HepG2 (cell line): ENCODE data around the gene CD4. TPM values are rescaled to one million over a fixed set of nuclear protein-coding genes. Genes with fewer than 3 reads are reported as not detected.
A peak's percentile ranks its signal among the peaks of the same experiment; 100 is the strongest.

Experiments used
- CHD4 ChIP-seq: fragments of 200-600 bp; sonication (generic); IDR thresholded peaks from 2 replicates; pipeline ENCODE4 v1.7.0; 2017; ENCODE audit warnings: mild to moderate bottlenecking, low read length, borderline replicate concordance
- FOSL2 ChIP-seq: sonication (generic); formaldehyde crosslinking; IDR thresholded peaks from 2 replicates; pipeline ENCODE4 v1.4.0; 2020; ENCODE audit warnings: missing genetic modification reagents
- GABPA ChIP-seq, 2 experiments: IDR thresholded peaks; 2 replicates each; pipeline ENCODE4 v1.6.1; 2011 to 2016; ENCODE audit warnings: low read depth in 2 of 2, low read length in 1 of 2, missing biosample characterization in 1 of 2, missing genetic modification characterization in 1 of 2
- HMG20A ChIP-seq: IDR thresholded peaks from 2 replicates; pipeline ENCODE4 v1.6.1; 2016; ENCODE audit warnings: borderline replicate concordance
- HNF1A ChIP-seq, 2 experiments: sonication (generic) in 1 of 2; formaldehyde crosslinking in 1 of 2; IDR thresholded peaks; 2 replicates each; pipeline versions ENCODE4 v1.4.0 to v1.6.1; 2016 to 2020; ENCODE audit warnings: borderline replicate concordance in 1 of 2, low read depth in 1 of 2, mild to moderate bottlenecking in 1 of 2, missing genetic modification reagents in 1 of 2
- HNF4A ChIP-seq: sonication (generic); formaldehyde crosslinking; IDR thresholded peaks from 2 replicates; pipeline ENCODE4 v1.4.0; 2020; ENCODE audit warnings: missing genetic modification reagents
- HOMEZ ChIP-seq: IDR thresholded peaks from 2 replicates; pipeline ENCODE4 v1.6.1; 2016; ENCODE audit warnings: low read depth
- HOXD1 ChIP-seq: sonication (generic); formaldehyde crosslinking; IDR thresholded peaks from 2 replicates; pipeline ENCODE4 v1.5.0; 2020; ENCODE audit warnings: missing genetic modification reagents
- MAFF ChIP-seq: IDR thresholded peaks from 2 replicates; pipeline ENCODE4 v1.6.1; 2011; ENCODE audit warnings: low read depth, low read length, improper control_type of control experiment
- MIER2 ChIP-seq: IDR thresholded peaks from 2 replicates; pipeline ENCODE4 v1.6.1; 2016; ENCODE audit warnings: missing biosample characterization, missing genetic modification reagents
- MTA3 ChIP-seq: sonication (generic); formaldehyde crosslinking; IDR thresholded peaks from 2 replicates; pipeline ENCODE4 v1.4.0; 2020; ENCODE audit warnings: missing genetic modification reagents
- MXD1 ChIP-seq: sonication (generic); formaldehyde crosslinking; IDR thresholded peaks from 2 replicates; pipeline ENCODE4 v1.4.0; 2020; ENCODE audit warnings: mild to moderate bottlenecking, missing genetic modification reagents
- NCOR1 ChIP-seq: fragments of 200-600 bp; sonication (generic); IDR thresholded peaks from 2 replicates; pipeline ENCODE4 v1.7.0; 2017; ENCODE audit warnings: antibody characterized with exemption, low read length, borderline replicate concordance
- NR2F6 ChIP-seq, 2 experiments: IDR thresholded peaks; 2 replicates each; pipeline ENCODE4 v1.6.1; 2016; ENCODE audit warnings: antibody characterized with exemption in 1 of 2, mild to moderate bottlenecking in 1 of 2
- POLR2A ChIP-seq, 2 experiments: IDR thresholded peaks; 2 replicates each; pipeline ENCODE4 v1.6.1; 2011; ENCODE audit warnings: low read depth in 2 of 2, low read length in 2 of 2, mild to moderate bottlenecking in 1 of 2, moderate library complexity in 1 of 2; ENCODE audit not compliant: insufficient read depth in 1 of 2
- RERE ChIP-seq: IDR thresholded peaks from 2 replicates; pipeline ENCODE4 v1.6.1; 2016; ENCODE audit warnings: low read depth, missing genetic modification reagents, missing compliant biosample characterization
- SRSF4 ChIP-seq: fragments of 200-400 bp; formaldehyde crosslinking; IDR thresholded peaks from one replicate; pipeline ENCODE4 v1.6.1; 2018; ENCODE audit warnings: mild to moderate bottlenecking, low read depth, low read length, moderate library complexity; ENCODE audit not compliant: poor library complexity, severe bottlenecking
- ZC3H4 ChIP-seq: sonication (generic); formaldehyde crosslinking; IDR thresholded peaks from 2 replicates; pipeline ENCODE4 v1.4.0; 2020; ENCODE audit warnings: missing genetic modification reagents, borderline replicate concordance
- ZNF772 ChIP-seq: sonication (generic); formaldehyde crosslinking; IDR thresholded peaks from 2 replicates; pipeline ENCODE4 v1.5.0; 2020; ENCODE audit warnings: mild to moderate bottlenecking, missing genetic modification reagents
- polyA plus RNA-seq, 8 experiments: library from polyadenylated mRNA; depleted of rRNA in 3 of 8; stranded (reverse) in 7 of 8; unstranded in 1 of 8; fragments of >200 nt; fragmentation: Illumina TruSeq in 4 of 8; extraction: Trizol in 4 of 8; gene quantifications; 2 replicates each; pipeline versions ENCODE4 v1.2.1 to v1.2.3, GENCODE V29; 2011 to 2016; ENCODE audit warnings: low read depth in 4 of 8, missing spikeins in 1 of 8, mixed read lengths in 1 of 8; ENCODE audit not compliant: insufficient read depth in 1 of 8
- total RNA-seq, 5 experiments: library from RNA; depleted of rRNA; stranded (reverse); fragments of >200 nt; fragmentation: Illumina TruSeq; extraction: Trizol; gene quantifications; 2 replicates each; pipeline ENCODE4 v1.2.3, GENCODE V29; 2016; ENCODE audit warnings: low read depth in 1 of 5

CD4 gene
- total and polyA plus RNA-seq, 2 of the 13 experiments (the other 11 are each of a cell fraction or from before 2014, with no cell fraction given): 0.07 to 0.95 TPM

GRCh38 chr12:6753772-6754356 is 35.5 kb upstream of the CD4 start (continued):
- TF ChIP-seq RERE (CRISPR knock-in tag) (no peak), HNF1A (IDR thresholded peaks at IDR 0.05; ENCODE audit: low read depth) (no peak), HNF1A (CRISPR knock-in tag; IDR thresholded peaks at IDR 0.05; ENCODE audit: borderline replicate concordance) (no peak), SRSF4 (no peak), MAFF (no peak), CHD4 (no peak), NCOR1 (peak; percentile 43; the same call in 1 of the 2 replicates), GABPA (IDR thresholded peaks at IDR 0.05; ENCODE audit: low read depth, low read length) (no peak), GABPA (CRISPR knock-in tag; IDR thresholded peaks at IDR 0.05; ENCODE audit: low read depth) (no peak), HMG20A (CRISPR knock-in tag) (no peak), HOXD1 (CRISPR knock-in tag) (no peak), MTA3 (CRISPR knock-in tag) (no peak), HOMEZ (CRISPR knock-in tag) (no peak), HNF4A (CRISPR knock-in tag) (peak; percentile 80), MXD1 (no peak), MIER2 (CRISPR knock-in tag) (no peak), ZNF772 (CRISPR knock-in tag) (0 out of 2 replicates have a peak, but pooled peaks have one; percentile 7), FOSL2 (CRISPR knock-in tag) (no peak), POLR2A (IDR thresholded peaks at IDR 0.05; ENCODE audit: insufficient read depth in 1 of 2, low read depth in 2 of 2, low read length in 2 of 2) (no peak), NR2F6 (IDR thresholded peaks at IDR 0.05) (peak; percentile 34; the same call in 1 of the 2 replicates), NR2F6 (CRISPR knock-in tag; IDR thresholded peaks at IDR 0.05) (no peak), ZC3H4 (CRISPR knock-in tag) (no peak)
